GM19397 (cell line): ENCODE results near the gene LGR4.

Experiments
- ATAC-seq: cut with Tn5 transposase; IDR thresholded peaks from one replicate; pipeline ENCODE4 v1.9.1; 2021; ENCODE audit warnings: mild to moderate bottlenecking, moderate library complexity; ENCODE audit not compliant: unreplicated experiment

Gene LGR4

DNA sequence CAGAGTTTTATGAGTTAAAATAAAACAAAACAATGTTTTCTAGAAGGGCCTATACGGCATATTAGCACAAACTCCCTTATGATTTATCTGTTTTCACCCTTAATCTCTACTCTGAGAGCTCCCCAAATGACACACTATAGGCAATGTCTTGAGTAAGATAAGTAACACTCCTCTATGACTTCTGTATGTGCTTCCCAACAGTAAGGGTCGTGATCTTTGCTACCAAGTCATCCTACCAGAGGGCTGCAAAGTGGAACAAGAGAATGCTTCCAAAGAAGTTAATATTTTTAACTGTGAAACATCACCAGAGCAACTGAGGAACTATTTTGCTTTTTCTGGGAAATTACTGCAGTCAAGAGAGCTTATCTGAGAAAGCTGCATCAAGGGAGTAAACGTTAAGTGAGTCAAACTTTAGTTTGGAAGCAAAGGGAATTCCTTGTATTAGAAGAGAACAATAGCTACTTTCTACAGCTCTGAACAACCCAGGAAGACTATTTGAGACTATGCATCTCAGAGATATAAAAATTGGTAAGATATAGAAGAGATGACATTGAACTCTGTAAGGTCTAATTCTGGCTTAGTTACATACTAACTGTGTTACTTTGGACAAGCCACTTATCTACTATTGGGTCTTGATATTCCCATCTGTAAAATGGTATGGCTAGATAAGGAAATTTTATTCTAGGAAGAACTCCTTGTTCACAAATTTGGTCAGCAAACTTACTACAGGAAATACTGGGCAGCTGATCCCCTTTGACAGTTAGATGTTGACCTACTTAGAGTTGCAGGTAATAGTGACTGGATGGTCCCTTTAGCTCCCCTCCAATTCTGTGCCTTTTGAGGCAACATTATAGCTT lies 65.9 kb downstream of the LGR4 start:
- ATAC-seq, result no peak

DNA sequence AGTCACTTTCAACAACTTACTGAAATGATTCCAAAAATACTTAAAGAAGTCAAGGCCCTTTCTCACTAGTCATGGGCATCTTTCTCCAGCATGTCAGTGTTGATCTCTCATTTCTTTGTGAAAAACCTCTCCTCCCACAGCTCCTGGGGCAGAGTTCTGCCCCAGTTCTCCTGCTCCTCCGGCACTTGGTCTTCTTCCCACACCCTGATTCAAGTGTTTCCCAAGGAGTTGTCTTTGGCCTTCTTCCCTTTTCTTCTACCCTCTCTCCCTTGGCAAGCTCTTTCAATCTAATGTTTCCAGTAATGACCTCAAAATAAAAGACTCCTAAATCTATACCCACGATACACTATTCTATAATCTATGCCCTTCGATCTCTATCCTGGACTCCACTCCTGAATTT lies 67.5 kb downstream of the LGR4 start:
- no peak for ATAC-seq

DNA sequence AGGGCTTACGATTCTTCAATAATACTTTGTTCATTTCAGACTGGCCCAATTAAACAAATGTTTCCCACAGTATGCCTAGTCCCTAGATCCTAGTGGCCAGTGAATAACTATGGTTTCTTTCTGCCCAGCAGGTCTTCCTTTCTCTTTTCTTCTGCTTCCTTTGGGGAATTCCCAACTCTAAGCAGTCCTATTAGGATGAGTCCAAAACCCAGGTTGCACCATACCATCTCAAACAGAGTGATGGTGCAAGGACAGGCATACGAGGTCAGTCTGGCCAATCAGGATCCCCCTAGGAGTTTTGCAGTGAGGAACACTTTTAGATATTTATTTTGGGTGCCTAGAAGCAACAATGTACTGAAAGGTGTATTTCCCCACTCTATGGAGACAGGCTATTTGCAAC lies 68.2 kb downstream of the LGR4 start:
- no peak for ATAC-seq

DNA sequence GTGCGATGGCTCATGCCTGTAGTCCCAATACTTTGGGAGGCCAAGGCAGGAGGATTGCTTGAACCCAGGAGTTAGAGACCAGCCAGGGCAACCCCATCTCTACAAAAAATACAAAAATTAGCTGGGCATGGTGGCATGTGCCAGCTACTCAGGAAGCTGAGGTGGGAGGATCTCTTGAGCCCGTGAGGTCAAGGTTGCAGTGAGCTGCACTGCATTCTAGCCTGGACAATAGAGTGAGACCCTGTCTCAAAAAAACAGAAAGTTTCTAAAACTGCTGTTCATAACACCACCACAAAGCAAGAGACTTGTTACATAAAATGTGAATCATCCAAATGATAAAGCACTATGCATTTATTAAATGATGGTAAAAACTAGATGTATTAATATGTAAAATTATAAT lies 69.4 kb downstream of the LGR4 start:
- ATAC-seq, result no peak

DNA sequence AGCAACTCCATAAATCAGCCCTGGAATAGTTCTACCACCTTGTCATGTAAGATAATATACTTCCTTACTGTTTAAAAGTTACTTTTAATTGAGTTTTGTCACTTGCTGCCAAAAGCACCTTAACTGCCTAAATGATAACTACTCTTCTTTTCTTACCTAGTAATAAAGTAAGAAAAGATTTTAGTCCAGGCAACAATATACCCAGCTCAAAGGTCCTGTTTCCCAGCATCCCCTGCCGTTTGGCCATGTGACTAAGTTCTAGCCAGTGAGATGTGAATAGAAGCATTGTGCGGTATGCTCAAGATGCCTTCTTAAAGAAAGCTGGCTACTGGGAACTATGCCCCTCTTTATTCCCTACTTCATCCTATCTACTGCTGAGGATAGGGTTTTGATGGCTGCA lies 70.1 kb downstream of the LGR4 start:
- ATAC-seq, result no peak

DNA sequence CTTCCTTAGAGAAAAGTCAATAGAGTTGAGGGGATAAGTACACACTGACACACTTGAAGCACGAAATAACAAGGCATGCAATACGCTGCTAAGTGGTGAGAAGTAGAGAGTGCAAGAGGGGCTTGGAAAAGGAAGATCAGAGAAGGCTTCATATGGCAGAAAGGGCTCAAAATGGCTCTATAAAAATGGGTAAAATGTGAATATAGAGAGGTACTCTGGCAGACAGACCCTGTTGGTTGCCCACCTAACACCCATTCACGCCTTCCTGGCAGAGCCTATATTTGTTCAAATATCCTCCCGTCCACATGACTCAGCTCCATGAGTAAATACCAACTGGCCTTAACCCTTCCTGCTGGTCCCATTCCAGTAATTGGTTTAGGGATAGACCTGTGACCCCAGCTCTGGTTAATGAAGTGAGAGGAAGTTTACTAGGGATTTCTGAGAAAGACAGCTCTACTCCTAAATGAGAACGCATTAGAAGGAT lies 70.7 kb downstream of the LGR4 start:
- ATAC-seq, result no peak

DNA sequence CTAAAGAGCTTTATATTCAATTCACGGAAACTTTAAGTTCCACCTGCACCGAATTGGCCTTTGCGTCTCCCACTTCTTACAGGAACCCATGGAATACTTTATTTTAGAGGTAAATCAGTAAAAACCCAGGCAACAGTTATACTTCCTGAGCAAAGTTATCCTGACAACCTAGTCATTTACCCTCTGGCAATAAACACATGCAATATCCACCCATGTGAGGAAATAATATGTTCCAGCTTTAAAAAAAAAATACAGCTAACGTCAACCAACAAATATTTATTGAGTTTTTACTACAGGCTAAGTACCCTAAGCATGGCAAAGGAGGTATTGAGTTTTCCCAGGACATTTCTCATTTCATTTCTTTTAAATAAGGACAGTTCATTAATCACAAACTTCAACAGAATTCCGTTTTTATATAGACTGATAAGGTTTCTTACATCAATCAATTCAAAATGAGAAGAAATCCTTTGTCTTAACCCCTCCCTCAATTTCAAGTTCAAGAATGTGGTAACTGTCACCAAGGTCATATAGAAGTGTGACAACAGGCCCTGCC lies 71.2 kb downstream of the LGR4 start:
- no peak for ATAC-seq

DNA sequence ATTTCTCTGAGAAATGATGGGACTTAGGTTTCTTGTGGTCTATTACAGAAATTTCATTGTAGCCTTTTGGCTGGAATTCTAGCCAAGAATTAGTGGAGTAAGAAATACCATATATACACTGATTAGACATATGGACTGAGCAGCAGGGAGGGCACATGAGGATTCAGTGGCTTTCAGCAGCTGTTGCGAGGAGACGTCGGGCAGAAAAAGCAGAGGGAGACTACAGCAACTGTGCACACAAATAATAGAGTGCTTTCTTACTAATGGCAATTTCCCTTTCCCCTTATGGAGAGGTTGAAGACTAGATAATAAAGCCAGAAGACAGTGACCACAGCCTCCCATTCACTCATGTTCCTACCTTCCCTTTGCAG lies 74.2 kb downstream of the LGR4 start:
- no peak for ATAC-seq

DNA sequence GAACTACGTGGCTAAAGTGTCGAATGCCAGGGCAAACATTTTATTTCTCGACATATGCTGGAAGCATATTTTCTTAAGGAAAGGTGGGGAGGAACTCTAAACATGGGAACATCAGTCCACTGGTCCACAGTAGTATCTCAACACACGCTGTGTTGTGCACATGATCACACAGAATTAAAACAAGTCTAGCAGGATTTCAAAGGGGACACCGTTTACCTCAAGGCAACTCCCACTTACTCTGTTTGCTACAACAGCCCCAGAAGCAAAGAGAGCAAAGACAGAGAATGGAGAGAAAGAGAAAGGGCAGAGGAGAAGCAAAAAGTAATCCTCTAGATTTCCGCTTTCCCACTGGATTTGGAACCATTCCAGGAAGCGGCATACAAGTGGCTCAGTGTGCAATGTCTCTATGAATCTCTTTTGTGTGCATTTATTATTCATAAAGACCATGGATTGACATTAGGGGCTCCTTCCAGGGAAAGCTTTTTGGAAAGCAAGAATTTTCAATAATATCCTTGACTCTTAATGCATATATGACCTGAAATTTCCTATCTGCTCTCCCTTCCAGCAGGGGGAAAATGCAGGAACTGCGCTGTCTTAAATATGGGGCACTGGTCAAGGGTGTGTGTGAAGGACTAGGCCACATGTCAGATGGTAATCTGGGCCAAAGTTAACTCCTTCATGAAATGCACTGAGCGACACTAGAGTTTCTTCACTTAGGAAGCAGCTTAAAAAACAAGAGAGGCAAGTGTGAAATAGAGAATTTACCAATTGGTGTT lies 74.8 kb downstream of the LGR4 start:
- ATAC-seq, result no peak

DNA sequence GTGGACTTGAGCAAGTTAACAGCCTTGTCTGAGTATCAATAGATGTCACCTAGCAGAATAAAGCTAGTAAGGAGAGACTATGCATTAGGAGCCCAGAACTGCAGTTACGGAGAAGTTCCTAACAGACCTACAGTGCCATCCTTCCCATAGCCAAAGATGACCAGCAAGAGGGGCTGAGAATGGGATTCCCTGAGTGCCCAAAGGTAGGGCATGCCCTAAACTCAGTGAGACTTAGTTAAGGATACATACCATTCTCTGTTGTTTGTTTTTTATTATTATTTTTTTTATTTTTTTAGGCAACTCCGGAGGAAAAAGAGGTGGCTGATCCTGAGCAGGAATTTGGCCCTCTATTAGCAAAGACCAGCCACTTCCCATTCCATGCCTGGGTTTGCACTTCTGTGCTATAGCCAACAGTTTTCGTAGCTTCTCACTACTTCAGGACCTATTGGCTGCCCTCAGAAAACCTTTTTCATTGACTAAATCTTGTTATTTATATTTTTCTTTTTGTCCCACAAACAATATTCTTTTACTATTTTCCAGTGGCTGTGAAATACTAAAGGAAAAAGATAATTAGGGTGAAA lies 76.2 kb downstream of the LGR4 start:
- no peak for ATAC-seq

DNA sequence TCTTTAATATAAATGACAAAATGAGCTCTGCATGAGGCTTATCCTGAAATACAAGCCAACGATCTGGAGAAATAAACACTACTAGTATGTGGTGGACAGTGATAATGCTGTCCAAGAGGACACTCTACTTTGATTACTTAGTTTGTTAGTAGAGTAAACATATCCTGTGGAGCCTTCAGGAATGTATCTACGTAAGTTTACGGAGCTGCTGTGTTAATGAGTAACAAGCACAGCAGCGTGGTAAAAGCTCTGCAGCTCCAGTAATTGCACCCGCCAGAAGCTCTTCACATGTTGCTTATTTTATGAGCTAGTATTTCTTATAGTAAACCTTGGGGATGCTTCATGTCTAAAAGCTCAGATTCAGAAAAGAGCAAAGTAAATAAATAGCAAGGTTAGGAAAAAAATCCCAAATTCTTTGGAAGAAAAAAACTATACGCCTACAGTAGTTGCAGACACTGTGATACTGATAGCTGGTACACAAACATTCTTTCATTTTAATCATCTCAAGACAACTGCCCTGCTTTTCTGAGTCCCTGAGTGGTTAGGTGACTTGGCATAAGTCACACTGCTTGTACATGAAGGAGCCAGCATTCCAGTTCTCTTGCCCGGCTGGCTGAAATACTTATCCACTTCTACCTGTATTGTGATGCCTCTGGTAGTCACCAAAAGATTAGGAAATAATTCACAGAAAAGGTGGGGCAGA lies 76.9 kb downstream of the LGR4 start:
- ATAC-seq, result no peak

DNA sequence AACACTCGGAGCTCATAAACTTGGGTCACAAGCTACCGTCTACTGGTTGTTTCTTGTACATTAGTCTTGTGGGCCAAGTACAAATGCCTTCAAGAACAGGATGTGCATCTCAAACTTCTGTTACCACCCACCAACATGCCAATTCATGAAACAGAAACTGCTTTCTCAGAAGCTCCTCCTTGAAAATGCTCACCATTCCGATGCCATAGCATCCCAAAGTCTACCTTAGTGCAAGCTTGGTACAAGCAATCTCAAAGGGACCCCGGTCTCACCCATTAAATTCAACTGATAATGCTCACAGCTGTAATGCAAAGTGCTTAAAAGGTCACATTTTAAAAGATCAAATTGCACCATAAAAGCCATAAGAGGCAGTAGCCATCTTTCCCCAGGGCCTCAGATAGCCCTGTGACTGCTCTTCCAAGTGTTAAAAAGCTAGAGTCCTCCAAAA lies 77.8 kb downstream of the LGR4 start:
- ATAC-seq, result no peak

DNA sequence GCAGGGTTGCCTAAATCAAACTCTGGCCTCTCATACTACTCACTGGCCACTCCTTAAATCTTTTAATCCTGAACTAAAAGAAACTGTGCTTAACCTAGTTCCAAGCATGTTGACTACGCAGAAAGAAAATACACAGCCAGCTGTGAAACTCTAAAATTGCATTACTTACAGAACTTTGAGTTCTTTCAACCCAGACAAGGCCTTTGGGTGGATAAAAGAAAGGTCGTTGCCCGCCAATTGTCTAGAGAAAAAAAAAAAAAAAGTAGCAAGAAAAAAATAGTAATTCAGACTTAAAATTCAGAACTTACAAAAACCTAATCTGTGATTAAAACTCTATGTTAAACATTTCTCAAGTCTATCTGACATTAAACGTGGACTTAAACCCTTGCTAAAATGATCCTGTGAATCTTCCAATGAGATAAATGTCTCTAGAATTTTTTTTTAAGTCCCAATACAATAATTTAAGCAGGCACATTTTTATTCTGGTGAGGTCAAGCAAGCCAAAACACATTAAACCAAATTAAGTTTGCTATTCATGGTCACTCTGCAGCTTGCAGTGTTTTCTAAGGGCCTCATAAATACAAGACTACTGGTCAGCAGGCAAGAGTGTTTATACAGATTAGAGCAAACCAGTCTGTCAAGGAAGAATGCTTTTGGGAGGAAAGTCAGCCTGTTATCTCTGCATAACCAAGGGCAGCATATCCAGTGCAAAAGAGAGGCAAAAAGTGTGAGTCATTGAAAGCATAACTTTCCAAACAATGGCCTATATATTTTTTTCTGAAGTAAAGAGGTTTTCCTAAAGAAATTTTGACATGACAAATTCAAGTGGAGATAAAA lies 80.1 kb downstream of the LGR4 start:
- ATAC-seq, result no peak

DNA sequence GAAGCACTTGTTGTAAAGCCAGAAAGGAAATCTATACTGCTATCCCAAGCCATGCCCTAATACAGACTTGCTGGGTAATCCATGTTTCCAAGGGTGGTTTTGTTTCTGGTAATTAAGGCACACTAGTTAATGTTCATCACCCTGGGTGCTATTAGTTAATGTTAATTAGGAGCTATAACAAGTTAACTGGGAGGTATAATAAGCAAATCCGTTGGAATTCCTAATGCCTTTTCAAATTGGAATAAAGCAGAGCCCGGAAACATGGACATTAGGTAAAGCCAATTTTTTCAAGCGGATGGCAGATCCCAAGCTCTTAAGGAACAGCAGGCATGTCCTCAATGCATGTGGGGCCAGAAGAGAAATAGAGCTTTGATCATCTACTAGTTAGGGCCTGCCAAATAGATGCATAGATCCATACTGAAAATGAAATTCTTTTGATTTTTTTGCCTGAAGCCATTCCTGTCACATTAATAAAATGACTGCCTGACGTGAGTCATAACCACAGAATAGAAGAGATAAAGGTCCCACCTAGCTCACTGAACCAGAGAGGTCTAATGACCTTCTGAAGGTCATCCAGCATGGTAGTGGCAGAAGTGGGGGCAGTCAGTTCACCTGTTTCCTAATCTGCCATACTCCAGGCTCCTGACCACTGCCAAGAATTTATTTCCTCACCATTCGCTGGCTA lies 81.1 kb downstream of the LGR4 start:
- ATAC-seq, result no peak

DNA sequence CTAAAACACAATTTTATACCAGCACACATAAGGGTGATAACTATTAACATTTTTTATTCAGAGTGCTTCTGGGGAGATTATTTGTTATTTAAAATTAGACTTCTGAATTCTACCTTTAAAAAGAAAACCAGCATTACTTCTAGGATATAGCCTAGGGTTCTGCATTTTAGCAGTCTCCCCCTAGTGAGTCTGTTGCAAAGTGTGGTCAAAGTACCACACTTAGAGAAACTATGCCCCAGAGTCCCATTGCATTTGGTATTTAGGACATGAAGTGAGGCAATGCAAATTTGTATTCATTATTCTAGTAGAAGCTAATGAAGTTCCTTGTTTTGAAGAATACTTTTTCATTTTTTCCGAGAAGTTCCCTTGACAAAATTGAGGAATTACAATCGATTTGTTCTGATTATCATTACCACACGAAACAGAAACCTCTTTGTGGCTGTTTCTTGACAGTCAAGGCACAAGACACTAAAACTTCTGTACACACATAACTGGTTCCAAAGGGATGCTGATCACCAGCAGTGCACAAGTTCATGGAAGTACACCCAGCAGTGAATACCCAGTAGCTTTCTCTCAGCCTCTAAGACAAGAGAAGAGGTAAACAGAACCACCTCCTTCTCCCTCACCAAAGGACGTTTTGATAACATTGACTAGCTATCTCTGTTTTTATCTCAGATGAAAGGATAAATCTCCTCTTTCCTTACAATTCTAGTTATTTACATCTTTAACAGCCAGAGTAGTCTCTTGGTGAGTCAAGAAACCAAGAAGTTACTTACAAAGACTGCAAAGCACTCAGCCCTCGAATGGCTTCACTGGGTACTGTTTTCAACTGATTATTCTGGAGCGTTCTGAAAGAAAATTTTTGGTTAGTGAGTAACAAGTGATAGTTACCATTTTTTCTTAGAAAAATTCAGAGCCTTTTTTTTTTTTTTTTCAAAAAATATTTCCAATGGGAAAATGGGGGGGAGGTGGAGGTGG lies 82.0 kb downstream of the LGR4 start:
- no peak for ATAC-seq

DNA sequence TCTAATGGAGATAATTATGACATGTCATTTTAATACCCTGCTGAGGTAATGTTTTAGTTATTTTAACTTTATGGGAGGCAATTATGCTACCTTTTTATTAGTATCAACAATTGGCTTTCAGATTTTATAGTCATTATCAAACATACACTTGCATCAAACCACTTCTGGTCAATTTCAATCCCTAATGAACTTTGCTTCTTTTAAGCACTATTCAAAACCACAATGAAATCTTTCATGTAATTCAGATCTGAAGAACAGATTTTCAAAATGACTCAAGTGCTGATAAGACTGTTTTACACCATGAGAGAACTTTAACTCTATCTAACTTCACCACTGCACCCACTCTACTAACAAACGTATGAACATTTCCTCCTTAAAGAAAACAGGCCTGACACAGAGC lies 83.7 kb downstream of the LGR4 start:
- no peak for ATAC-seq

DNA sequence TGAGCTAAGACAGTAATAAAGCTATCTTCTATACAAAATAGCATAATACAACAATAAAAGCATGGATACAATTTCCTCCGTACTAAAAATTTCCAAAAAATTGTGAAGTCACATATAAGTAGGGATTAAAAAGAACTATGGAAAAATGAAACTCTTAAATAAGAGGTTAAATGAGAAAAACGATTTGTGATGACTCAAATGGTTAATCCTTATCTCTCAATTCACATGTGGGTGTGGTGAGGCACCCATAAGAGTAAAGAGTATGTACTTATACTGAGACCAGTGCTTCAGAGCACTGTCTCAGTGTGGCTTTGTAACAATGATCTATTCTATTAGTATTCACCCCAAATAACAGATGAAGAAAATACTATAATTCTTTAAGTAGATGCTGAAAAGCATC lies 84.6 kb downstream of the LGR4 start:
- no peak for ATAC-seq

DNA sequence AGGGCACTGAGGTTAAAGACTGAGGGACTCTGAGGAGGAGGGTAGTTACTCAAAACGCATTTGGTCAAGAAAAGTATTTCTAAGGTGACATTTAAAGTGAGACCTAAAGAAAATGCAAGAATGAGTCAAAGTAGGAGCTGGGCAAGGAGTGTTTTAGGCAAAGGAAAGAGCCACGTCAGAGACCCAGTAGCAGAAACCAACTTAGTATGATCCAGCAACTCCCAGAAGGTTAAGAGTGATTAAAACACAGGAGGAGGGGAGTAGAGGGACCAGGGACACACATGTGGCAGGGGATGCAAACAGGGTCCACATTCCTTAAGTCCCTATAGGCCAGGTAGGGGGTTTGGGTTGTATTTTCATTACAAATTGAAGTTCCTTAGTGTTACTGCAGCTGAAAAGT lies 85.2 kb downstream of the LGR4 start:
- ATAC-seq, result no peak
